ENCODE measurements around the gene FAM20C.

- TF ChIP-seq CTCF (IDR thresholded peaks at IDR 0.05) (no peak), POLR2A (IDR thresholded peaks at IDR 0.05) (no peak), POLR2AphosphoS5 (IDR thresholded peaks at IDR 0.05) (no peak)
These were observed 84.0 kb downstream of the FAM20C start for GRCh38 chr7:276230-276835.

Measured in prostate gland (tissue), 2 donors.